ENCODE results near the gene ZNF408.

The ZNF408 gene

DNA sequence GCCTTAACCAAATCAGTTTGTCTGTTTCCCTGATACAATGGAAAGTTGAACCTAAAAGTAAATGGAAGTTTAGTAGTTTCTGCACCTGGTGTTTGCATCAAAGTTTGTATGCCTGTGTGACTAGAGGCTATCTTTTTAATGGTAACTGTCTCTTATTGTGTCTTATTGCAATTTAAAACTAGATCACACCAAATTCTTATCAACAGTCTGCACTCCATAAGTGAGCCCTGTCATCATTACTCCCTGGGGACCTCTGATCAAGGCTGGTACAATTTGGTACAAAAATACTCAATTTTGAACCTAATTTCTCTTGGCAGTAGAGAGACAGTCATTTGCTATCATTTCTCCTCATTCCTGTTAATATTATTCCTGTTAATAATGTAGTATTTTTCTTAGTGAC is 38.5 kb upstream of the ZNF408 start:
- TF ChIP-seq, protein P1, sequence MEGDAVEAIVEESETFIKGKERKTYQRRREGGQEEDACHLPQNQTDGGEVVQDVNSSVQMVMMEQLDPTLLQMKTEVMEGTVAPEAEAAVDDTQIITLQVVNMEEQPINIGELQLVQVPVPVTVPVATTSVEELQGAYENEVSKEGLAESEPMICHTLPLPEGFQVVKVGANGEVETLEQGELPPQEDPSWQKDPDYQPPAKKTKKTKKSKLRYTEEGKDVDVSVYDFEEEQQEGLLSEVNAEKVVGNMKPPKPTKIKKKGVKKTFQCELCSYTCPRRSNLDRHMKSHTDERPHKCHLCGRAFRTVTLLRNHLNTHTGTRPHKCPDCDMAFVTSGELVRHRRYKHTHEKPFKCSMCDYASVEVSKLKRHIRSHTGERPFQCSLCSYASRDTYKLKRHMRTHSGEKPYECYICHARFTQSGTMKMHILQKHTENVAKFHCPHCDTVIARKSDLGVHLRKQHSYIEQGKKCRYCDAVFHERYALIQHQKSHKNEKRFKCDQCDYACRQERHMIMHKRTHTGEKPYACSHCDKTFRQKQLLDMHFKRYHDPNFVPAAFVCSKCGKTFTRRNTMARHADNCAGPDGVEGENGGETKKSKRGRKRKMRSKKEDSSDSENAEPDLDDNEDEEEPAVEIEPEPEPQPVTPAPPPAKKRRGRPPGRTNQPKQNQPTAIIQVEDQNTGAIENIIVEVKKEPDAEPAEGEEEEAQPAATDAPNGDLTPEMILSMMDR (IDR thresholded peaks at IDR 0.05; ENCODE audit: extremely low read depth, insufficient read depth, missing control alignments): no peak
- in situ Hi-C loops (cut with MboI; ENCODE audit: low pct_unique_long_range_greater_than_20kb, low sequenced_read_pairs, unreplicated experiment): no loop called here

DNA sequence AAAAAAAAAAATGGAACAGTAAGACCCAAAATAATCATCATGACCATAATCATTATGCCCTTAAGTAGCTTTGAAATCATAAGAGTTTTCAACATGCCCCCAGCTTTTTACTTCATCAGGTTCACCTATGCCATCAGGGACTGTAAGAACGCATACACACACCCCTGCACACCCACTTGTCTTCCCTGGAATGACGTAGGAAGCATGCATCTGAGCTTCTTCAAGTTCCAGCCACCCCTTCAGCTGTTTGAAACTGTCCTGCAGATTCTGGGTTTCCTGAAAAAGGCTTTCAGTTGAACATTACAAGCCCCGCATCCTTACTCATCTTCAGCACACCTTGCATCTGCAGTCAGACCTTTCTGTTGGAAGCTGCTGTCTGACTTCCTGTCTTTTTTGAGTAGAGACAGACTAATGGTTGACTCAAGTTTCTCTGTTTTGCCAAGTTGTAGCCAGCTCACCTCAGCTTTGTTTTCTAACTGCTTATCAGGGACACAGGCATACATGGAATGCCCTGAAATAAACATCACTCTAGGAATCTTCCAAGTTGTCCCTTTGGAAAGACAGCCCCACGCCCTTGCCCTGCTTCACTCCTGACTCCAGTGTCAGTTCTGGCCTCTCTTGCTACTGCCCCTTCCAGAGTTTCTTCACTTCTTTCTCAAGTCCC is 37.4 kb upstream of the ZNF408 start:
- TF ChIP-seq, protein P1 (IDR thresholded peaks at IDR 0.05; ENCODE audit: extremely low read depth, insufficient read depth, missing control alignments): no peak
- no peak for DNase-seq (ENCODE audit: low spot score)
- in situ Hi-C loops (cut with MboI; ENCODE audit: low pct_unique_long_range_greater_than_20kb, low sequenced_read_pairs, unreplicated experiment): no loop called here

More for the DNA sequence above, 38.5 kb upstream of the ZNF408 start:
- DNase-seq (ENCODE audit: low spot score): no peak

DNA sequence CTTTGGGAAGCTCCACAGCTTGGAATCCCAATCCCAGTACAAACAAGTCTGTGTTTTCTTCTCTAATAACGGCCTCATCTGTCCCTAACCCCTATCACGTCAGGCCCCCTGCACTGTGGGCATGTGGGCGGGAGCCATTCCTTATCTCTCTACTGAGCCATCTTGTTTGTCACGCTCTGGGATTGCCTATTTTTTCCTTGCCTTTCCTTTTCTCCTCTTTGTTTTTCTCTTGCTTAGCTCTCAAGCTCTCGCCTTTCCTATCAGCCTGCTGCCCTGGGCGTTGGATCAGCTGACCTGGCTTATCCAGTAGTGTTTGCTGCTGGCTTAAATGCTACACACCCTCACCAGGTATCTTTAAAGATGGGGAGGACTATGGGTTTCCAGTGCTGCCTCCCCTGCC is 36.2 kb upstream of the ZNF408 start:
- DNase-seq (ENCODE audit: low spot score): no peak
- in situ Hi-C loops (cut with MboI; ENCODE audit: low pct_unique_long_range_greater_than_20kb, low sequenced_read_pairs, unreplicated experiment): no loop called here
- TF ChIP-seq, protein P1 (IDR thresholded peaks at IDR 0.05; ENCODE audit: extremely low read depth, insufficient read depth, missing control alignments): no peak

DNA sequence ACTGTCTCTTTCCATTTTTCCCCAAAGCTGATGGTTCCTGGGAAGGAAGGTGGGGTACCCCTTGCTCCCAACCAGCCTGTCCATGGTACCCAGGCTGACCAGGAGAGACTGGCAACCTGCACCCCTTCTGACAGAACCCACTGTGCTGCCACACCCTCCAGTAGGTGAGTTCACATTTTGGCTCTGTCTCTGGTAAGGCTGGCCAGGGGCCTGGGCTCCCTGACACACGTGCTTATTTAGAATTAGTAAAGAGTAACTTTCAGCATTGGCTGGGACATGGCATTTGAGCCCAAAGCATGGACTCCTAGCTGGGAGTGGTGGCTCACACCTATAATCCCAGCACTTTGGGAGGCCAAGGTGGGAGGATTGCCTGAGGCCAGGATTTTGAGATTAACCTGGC is 35.5 kb upstream of the ZNF408 start:
- no peak for DNase-seq (ENCODE audit: low spot score)
- TF ChIP-seq, protein P1 (IDR thresholded peaks at IDR 0.05; ENCODE audit: extremely low read depth, insufficient read depth, missing control alignments): no peak
- in situ Hi-C loops (cut with MboI; ENCODE audit: low pct_unique_long_range_greater_than_20kb, low sequenced_read_pairs, unreplicated experiment): no loop called here

DNA sequence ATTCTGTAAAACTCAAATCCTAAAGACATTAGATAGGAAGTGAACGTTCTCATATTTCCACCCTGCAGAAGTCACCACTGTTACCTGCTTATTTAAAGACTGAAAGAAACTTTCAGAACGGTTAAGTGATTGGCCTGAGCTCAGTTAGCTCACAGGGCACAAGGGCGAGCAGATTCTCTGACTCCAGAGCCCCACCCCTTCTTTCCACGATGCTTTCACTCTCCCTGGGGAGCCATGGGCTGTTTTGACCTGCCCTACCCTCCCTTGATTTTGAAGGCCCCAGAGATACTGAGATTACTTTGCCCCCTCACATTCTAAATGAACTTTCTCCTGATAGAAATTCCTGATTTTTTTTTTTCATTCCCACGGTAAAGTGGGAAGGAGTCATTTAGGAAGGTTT is 34.3 kb upstream of the ZNF408 start:
- no peak for DNase-seq (ENCODE audit: low spot score)
- TF ChIP-seq, protein P1 (IDR thresholded peaks at IDR 0.05; ENCODE audit: extremely low read depth, insufficient read depth, missing control alignments): no peak
- in situ Hi-C loops (cut with MboI; ENCODE audit: low pct_unique_long_range_greater_than_20kb, low sequenced_read_pairs, unreplicated experiment): no loop called here

DNA sequence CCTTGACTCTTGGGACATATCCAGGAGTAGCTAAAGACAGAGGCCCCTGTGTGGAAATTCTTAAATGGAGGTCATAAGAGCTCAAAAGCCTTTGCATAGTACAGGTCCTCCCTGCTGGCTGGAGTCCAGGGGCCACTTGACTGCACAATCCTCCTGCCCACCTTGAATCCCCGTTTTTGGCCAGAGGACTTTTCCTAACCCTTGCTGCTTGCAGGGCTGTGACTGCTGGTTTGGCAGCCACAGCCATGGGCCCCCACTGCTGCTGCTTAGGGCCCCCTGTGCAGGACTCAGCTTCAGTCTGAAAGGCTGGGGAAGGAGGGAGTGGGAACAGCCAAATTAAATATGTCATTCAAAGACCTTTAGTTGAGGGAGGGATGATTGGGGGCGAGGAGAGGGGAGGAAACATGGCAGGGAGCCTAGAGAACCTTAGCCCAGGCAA is 33.8 kb upstream of the ZNF408 start:
- TF ChIP-seq, protein P1 (IDR thresholded peaks at IDR 0.05; ENCODE audit: extremely low read depth, insufficient read depth, missing control alignments): no peak
- no peak for DNase-seq (ENCODE audit: low spot score)
- in situ Hi-C loops (cut with MboI; ENCODE audit: low pct_unique_long_range_greater_than_20kb, low sequenced_read_pairs, unreplicated experiment): no loop called here
